GM23338 (cell line): Measurements from ENCODE around the gene SMARCD2. TPM values are rescaled to one million over a fixed set of nuclear protein-coding genes. Genes with fewer than 3 reads are reported as not detected.

Experiments
- ATAC-seq: fragments of 200-7000 bp; cut with Tn5 transposase; 3 replicates; pipeline ENCODE4 v1.9.1; 2020
- DNase-seq: peaks from one replicate; pipeline ENCODE4 v3.0.0-alpha.2; 2015; ENCODE audit warnings: low spot score
- H2AFZ ChIP-seq: fragments of 200-600 bp; sonication (generic); 2 replicates; pipeline ENCODE4 v1.8.0; 2016; ENCODE audit warnings: antibody characterized with exemption, mild to moderate bottlenecking, moderate library complexity
- H3F3A ChIP-seq: fragments of 200-600 bp; sonication (generic); replicated peaks from 2 replicates; pipeline ENCODE4 v1.8.0; 2017; ENCODE audit warnings: antibody characterized with exemption, mixed run types, low read depth
- H3K27ac ChIP-seq: fragments of 200-600 bp; sonication (generic); 2 replicates; pipeline ENCODE4 v1.6.1; 2016; ENCODE audit warnings: low read depth
- H3K27me3 ChIP-seq: fragments of 200-600 bp; sonication (generic); 2 replicates; pipeline ENCODE4 v1.8.0; 2016; ENCODE audit warnings: mild to moderate bottlenecking, mixed run types, moderate library complexity; ENCODE audit not compliant: insufficient read depth
- H3K36me3 ChIP-seq: fragments of 200-600 bp; sonication (generic); 2 replicates; pipeline ENCODE4 v1.8.0; 2016; ENCODE audit warnings: mild to moderate bottlenecking; ENCODE audit not compliant: insufficient read depth
- H3K4me1 ChIP-seq: fragments of 200-600 bp; sonication (generic); 2 replicates; pipeline ENCODE4 v1.8.0; 2016; ENCODE audit warnings: mild to moderate bottlenecking, moderate library complexity; ENCODE audit not compliant: insufficient read depth
- H3K4me2 ChIP-seq: fragments of 200-600 bp; sonication (generic); 2 replicates; pipeline ENCODE4 v1.7.1; 2017; ENCODE audit warnings: mixed run types
- H3K4me3 ChIP-seq: fragments of 200-600 bp; sonication (generic); 2 replicates; pipeline ENCODE4 v1.6.1; 2016; ENCODE audit warnings: mixed run types
- H3K79me2 ChIP-seq: fragments of 200-600 bp; sonication (generic); replicated peaks from 2 replicates; pipeline ENCODE4 v1.8.0; 2017; ENCODE audit warnings: mild to moderate bottlenecking; ENCODE audit not compliant: insufficient read depth
- H3K9me2 ChIP-seq: fragments of 200-600 bp; sonication (generic); 2 replicates; pipeline ENCODE4 v1.8.0; 2017; ENCODE audit not compliant: insufficient read depth
- H4K20me1 ChIP-seq: fragments of 200-600 bp; sonication (generic); replicated peaks from 2 replicates; pipeline ENCODE4 v1.8.0; 2017; ENCODE audit warnings: mild to moderate bottlenecking; ENCODE audit not compliant: insufficient read depth
- H3K27ac Mint-ChIP-seq: 2 replicates; pipeline ENCODE4 v1.8.0; 2020; ENCODE audit warnings: inconsistent platforms, mild to moderate bottlenecking, moderate library complexity, mixed read lengths
- H3K27me3 Mint-ChIP-seq: 3 replicates; pipeline ENCODE4 v1.8.0; 2022; ENCODE audit warnings: low read depth, mild to moderate bottlenecking, moderate library complexity, mixed read lengths, inconsistent platforms; ENCODE audit not compliant: insufficient read depth, poor library complexity
- H3K36me3 Mint-ChIP-seq: 3 replicates; pipeline ENCODE4 v1.8.0; 2021; ENCODE audit warnings: low read depth, mild to moderate bottlenecking, inconsistent platforms, moderate library complexity, mixed read lengths
- H3K4me1 Mint-ChIP-seq: 3 replicates; pipeline ENCODE4 v1.8.0; 2020; ENCODE audit warnings: mild to moderate bottlenecking, inconsistent platforms, mixed read lengths
- H3K4me3 Mint-ChIP-seq: 3 replicates; pipeline ENCODE4 v1.8.0; 2021; ENCODE audit warnings: moderate library complexity, mild to moderate bottlenecking, inconsistent platforms, mixed read lengths
- H3K9me3 Mint-ChIP-seq: 3 replicates; pipeline ENCODE4 v1.8.0; 2020; ENCODE audit warnings: moderate library complexity, mild to moderate bottlenecking, inconsistent platforms, mixed read lengths
- CREB1 ChIP-seq: fragments of 250-450 bp; sonication (Bioruptor Pico); IDR thresholded peaks from 2 replicates; pipeline ENCODE4 v1.5.0; 2020; ENCODE audit warnings: low read depth, mild to moderate bottlenecking, moderate library complexity
- CTCF ChIP-seq, 2 experiments: fragments of 200-600 bp in 1 of 2; sonication (generic) in 1 of 2; conservative IDR thresholded peaks; 2 replicates each; pipeline versions ENCODE4 v1.5.1 to v1.6.1; 2016 to 2017; ENCODE audit warnings: antibody characterized with exemption in 2 of 2, low read depth in 2 of 2, mild to moderate bottlenecking in 2 of 2, moderate library complexity in 1 of 2
- EZH2 ChIP-seq: fragments of 200-600 bp; sonication (generic); IDR thresholded peaks from one replicate; pipeline ENCODE4 v1.8.0; 2017; ENCODE audit warnings: antibody characterized with exemption, mild to moderate bottlenecking, low read depth; ENCODE audit not compliant: unreplicated experiment
- EZH2phosphoT487 ChIP-seq: fragments of 200-600 bp; sonication (generic); IDR thresholded peaks from one replicate; pipeline ENCODE4 v1.8.1; 2018; ENCODE audit warnings: antibody characterized with exemption; ENCODE audit not compliant: unreplicated experiment
- JUNB ChIP-seq: IDR thresholded peaks from one replicate; pipeline ENCODE4 v1.6.1; 2016; ENCODE audit warnings: antibody characterized with exemption; ENCODE audit not compliant: unreplicated experiment
- NANOG ChIP-seq: IDR thresholded peaks from 2 replicates; pipeline ENCODE4 v1.6.1; 2016; ENCODE audit warnings: antibody characterized with exemption, borderline replicate concordance
- POLR2AphosphoS5 ChIP-seq: IDR thresholded peaks from 2 replicates; pipeline ENCODE4 v1.6.1; 2016; ENCODE audit warnings: antibody characterized with exemption, low read depth
- STAT1 ChIP-seq: IDR thresholded peaks from one replicate; pipeline ENCODE4 v1.6.1; 2016; ENCODE audit warnings: antibody characterized with exemption; ENCODE audit not compliant: unreplicated experiment
- ZNF114 ChIP-seq: fragments of 250-450 bp; sonication (Bioruptor Pico); IDR thresholded peaks from 2 replicates; pipeline ENCODE4 v1.5.0; 2020; ENCODE audit warnings: mild to moderate bottlenecking, moderate library complexity
- ZNF331 ChIP-seq: fragments of 250-450 bp; sonication (Bioruptor Pico); IDR thresholded peaks from 2 replicates; pipeline ENCODE4 v1.5.0; 2020; ENCODE audit warnings: low read depth, mild to moderate bottlenecking, moderate library complexity
- ZNF462 ChIP-seq: fragments of 250-450 bp; sonication (Bioruptor Pico); IDR thresholded peaks from 2 replicates; pipeline ENCODE4 v1.5.0; 2020; ENCODE audit warnings: mild to moderate bottlenecking, moderate library complexity
- polyA plus RNA-seq: library from polyadenylated mRNA; unstranded; fragments of >200 nt; fragmentation: Nextera tagmentation; extraction: Ambion mirVana; gene quantifications from 2 replicates; pipeline ENCODE4 v1.2.1, GENCODE V29; 2016
- total RNA-seq: library from RNA; depleted of rRNA; stranded (reverse); fragments of >200 nt; shearing (Covaris generic); gene quantifications from 2 replicates; pipeline ENCODE4 v1.2.3, GENCODE V29; 2014
- TF ChIP-seq, protein P1 (sequence below): IDR thresholded peaks from one replicate; pipeline ENCODE4 v1.6.1; 2018; ENCODE audit warnings: antibody characterized with exemption; ENCODE audit not compliant: unreplicated experiment
- TF ChIP-seq, protein P2 (sequence below): IDR thresholded peaks from 2 replicates; pipeline ENCODE4 v1.6.1; 2016; ENCODE audit warnings: antibody characterized with exemption

Gene SMARCD2
- total and polyA plus RNA-seq, 2 experiments from 2014 or later: 36.4 to 133 TPM

- Mint-ChIP-seq H3K36me3 (peaks cover 99% of the 10 kb centered on the region), H3K9me3 (no peaks in the 10 kb centered on the region; the same call in 2 of the 3 replicates), H3K4me1 (peaks cover 11% of the 10 kb centered on the region), H3K27ac (no peak overlapping the region), H3K27me3 (peaks cover 20% of the 10 kb centered on the region), H3K4me3 (no peak overlapping the region)
- H3K36me3 ChIP-seq: peaks cover 69% of the 10 kb centered on the region
- H3F3A ChIP-seq: peaks cover 34% of the 10 kb centered on the region
- H3K4me2 ChIP-seq: no peak overlapping the region
- H3K4me1 ChIP-seq: peaks cover 6% of the 10 kb centered on the region; the same call in 1 of the 2 replicates
- DNase-seq (no peak), ATAC-seq (no peak)
- H4K20me1 ChIP-seq: peaks cover 47% of the 10 kb centered on the region
- no peak overlapping the region for H3K4me3 ChIP-seq
- H2AFZ ChIP-seq: no peak overlapping the region
- peaks cover 16% of the 10 kb centered on the region for H3K79me2 ChIP-seq
- no peaks in the 10 kb centered on the region for H3K9me2 ChIP-seq
- no peaks in the 10 kb centered on the region for H3K27me3 ChIP-seq
- no peak for TF ChIP-seq ZNF462 (CRISPR knock-in tag)
- TF ChIP-seq CREB1 (CRISPR knock-in tag): no peak
- TF ChIP-seq, protein P1, sequence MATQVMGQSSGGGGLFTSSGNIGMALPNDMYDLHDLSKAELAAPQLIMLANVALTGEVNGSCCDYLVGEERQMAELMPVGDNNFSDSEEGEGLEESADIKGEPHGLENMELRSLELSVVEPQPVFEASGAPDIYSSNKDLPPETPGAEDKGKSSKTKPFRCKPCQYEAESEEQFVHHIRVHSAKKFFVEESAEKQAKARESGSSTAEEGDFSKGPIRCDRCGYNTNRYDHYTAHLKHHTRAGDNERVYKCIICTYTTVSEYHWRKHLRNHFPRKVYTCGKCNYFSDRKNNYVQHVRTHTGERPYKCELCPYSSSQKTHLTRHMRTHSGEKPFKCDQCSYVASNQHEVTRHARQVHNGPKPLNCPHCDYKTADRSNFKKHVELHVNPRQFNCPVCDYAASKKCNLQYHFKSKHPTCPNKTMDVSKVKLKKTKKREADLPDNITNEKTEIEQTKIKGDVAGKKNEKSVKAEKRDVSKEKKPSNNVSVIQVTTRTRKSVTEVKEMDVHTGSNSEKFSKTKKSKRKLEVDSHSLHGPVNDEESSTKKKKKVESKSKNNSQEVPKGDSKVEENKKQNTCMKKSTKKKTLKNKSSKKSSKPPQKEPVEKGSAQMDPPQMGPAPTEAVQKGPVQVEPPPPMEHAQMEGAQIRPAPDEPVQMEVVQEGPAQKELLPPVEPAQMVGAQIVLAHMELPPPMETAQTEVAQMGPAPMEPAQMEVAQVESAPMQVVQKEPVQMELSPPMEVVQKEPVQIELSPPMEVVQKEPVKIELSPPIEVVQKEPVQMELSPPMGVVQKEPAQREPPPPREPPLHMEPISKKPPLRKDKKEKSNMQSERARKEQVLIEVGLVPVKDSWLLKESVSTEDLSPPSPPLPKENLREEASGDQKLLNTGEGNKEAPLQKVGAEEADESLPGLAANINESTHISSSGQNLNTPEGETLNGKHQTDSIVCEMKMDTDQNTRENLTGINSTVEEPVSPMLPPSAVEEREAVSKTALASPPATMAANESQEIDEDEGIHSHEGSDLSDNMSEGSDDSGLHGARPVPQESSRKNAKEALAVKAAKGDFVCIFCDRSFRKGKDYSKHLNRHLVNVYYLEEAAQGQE: no peak
- no peak for TF ChIP-seq POLR2AphosphoS5
- no peak for TF ChIP-seq NANOG
- TF ChIP-seq CTCF (conservative IDR thresholded peaks at IDR 0.05; ENCODE audit: low read depth in 2 of 2): no peak
- no peak for TF ChIP-seq EZH2phosphoT487
- no peak for TF ChIP-seq ZNF114 (CRISPR knock-in tag)
- no peak for TF ChIP-seq EZH2
- TF ChIP-seq ZNF331: no peak
- TF ChIP-seq, protein P2, sequence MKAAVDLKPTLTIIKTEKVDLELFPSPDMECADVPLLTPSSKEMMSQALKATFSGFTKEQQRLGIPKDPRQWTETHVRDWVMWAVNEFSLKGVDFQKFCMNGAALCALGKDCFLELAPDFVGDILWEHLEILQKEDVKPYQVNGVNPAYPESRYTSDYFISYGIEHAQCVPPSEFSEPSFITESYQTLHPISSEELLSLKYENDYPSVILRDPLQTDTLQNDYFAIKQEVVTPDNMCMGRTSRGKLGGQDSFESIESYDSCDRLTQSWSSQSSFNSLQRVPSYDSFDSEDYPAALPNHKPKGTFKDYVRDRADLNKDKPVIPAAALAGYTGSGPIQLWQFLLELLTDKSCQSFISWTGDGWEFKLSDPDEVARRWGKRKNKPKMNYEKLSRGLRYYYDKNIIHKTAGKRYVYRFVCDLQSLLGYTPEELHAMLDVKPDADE: no peak
- no peak for TF ChIP-seq JUNB
- no peak for TF ChIP-seq STAT1
- H3K27ac ChIP-seq: no peak overlapping the region
Observed at GRCh38 chr17:63822537-63822936, 19.9 kb downstream of the SMARCD2 start.
